ENCODE measurements around the gene NELFA.

DNA sequence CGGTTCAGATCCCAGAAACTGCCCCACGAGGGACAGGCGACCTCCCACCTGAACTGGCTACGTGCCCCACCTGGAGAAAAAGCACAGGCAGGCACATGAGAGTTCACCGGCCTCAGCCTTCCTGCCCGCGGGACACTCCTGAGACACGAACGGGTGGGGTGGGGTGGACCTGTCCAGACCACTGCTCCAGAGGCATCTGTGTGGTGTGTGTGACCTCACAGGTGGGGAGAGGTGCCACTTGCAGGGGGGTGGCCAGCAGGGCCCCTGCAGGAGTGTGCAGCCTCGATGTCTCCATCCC lies 18.5 kb downstream of the NELFA start:
- TF ChIP-seq EP300 (IDR thresholded peaks at IDR 0.05; ENCODE audit: low read depth) (no peak), POLR2AphosphoS5 (IDR thresholded peaks at IDR 0.05) (no peak), POLR2A (IDR thresholded peaks at IDR 0.05) (no peak), CTCF (IDR thresholded peaks at IDR 0.05) (no peak)

All from transverse colon (tissue), 4 donors.